Tibial nerve (tissue), 4 donors: ENCODE measurements around the gene CTPS2. TPM values are rescaled to one million over a fixed set of nuclear protein-coding genes. Genes with fewer than 3 reads are reported as not detected.

Experiments used
- DNase-seq, 2 donors: peaks; one replicate each; pipeline ENCODE4 v3.0.0-alpha.2; 2019; ENCODE audit warnings: low spot score in 2 of 2
- H3K27ac ChIP-seq, 4 donors: fragments of 200-600 bp; sonication (generic) in 3 of 4; one replicate each; pipeline ENCODE4 v1.5.1; 2017 to 2019; ENCODE audit warnings: mild to moderate bottlenecking in 1 of 4
- H3K27me3 ChIP-seq, 2 donors: fragments of 200-600 bp; sonication (generic) in 1 of 2; one replicate each; pipeline versions ENCODE4 v1.5.1 to v1.6.0; 2017 to 2019
- H3K36me3 ChIP-seq, 3 donors: fragments of 200-600 bp; sonication (generic); one replicate each; pipeline ENCODE4 v1.5.1; 2018 to 2019
- H3K4me1 ChIP-seq, 4 donors: fragments of 200-600 bp; sonication (generic) in 3 of 4; one replicate each; pipeline ENCODE4 v1.5.1; 2017 to 2019
- H3K4me3 ChIP-seq, 4 donors: fragments of 200-600 bp; sonication (generic) in 3 of 4; one replicate each; pipeline ENCODE4 v1.5.1; 2017 to 2019; ENCODE audit warnings: mild to moderate bottlenecking in 1 of 4, moderate library complexity in 1 of 4
- H3K9me3 ChIP-seq, 4 donors: fragments of 200-600 bp; sonication (generic) in 3 of 4; one replicate each; pipeline ENCODE4 v1.5.1; 2017 to 2019
- CTCF ChIP-seq, 5 experiments: fragments of 200-600 bp in 3 of 5; fragments of 450-650 bp in 2 of 5; sonication (generic) in 3 of 5; IDR thresholded peaks; one replicate each; pipeline ENCODE4 v1.5.1; 2016 to 2019; ENCODE audit warnings: antibody characterized with exemption in 5 of 5, mild to moderate bottlenecking in 3 of 5, moderate library complexity in 2 of 5
- EP300 ChIP-seq, 2 donors: sonication (generic); formaldehyde crosslinking; IDR thresholded peaks; one replicate each; pipeline ENCODE4 v1.6.1; 2017; ENCODE audit warnings: antibody characterized with exemption in 2 of 2, mild to moderate bottlenecking in 1 of 2
- POLR2A ChIP-seq, 2 donors: fragments of 450-650 bp; IDR thresholded peaks; one replicate each; pipeline ENCODE4 v1.6.1; 2017; ENCODE audit warnings: antibody characterized with exemption in 2 of 2, mild to moderate bottlenecking in 2 of 2, moderate library complexity in 2 of 2
- WGBS, 2 donors: methylation state at CpG; one replicate each; pipeline ENCODE4 v1.1.5; 2018; 5-methylcytosine and 5-hydroxymethylcytosine counted together
- total RNA-seq, 4 donors: library from RNA; depleted of rRNA; stranded (reverse); fragments of >200 nt; gene quantifications; one replicate each; pipeline ENCODE4 v1.1.0, GENCODE V29; 2016

Gene CTPS2
- total RNA-seq, 4 donors from 2014 or later, result 15.9 to 27.5 (median 18.7) TPM

- WGBS, 2 donors, result 91 to 95% methylated on average over 3 of the region's 3 CpGs
- TF ChIP-seq EP300 (IDR thresholded peaks at IDR 0.05) (no peak), CTCF (IDR thresholded peaks at IDR 0.05) (no peak), POLR2A (IDR thresholded peaks at IDR 0.05) (no peak)
- Histone ChIP-seq H3K4me1 (no peaks in the 10 kb centered on the region), H3K36me3 (peaks cover 0 to 64% (median 0%) of the 10 kb centered on the region in 3 donors), H3K9me3 (no peaks in the 10 kb centered on the region), H3K27me3 (no peaks in the 10 kb centered on the region), H3K4me3 (no peak overlapping the region), H3K27ac (no peak overlapping the region)
- DNase-seq, result no peak
Observed at GRCh38 chrX:16687514-16687913, 25.0 kb downstream of the CTPS2 start.

- no peak for TF ChIP-seq EP300 (IDR thresholded peaks at IDR 0.05)
- no peak for TF ChIP-seq POLR2A (IDR thresholded peaks at IDR 0.05)
- TF ChIP-seq CTCF (IDR thresholded peaks at IDR 0.05), result no peak
- WGBS, 2 donors, result 86 to 92% methylated on average over 7 of the region's 7 CpGs
- Histone ChIP-seq H3K36me3 (peaks cover 0 to 60% (median 0%) of the 10 kb centered on the region in 3 donors), H3K27ac (no peak overlapping the region), H3K4me3 (no peak overlapping the region), H3K4me1 (no peaks in the 10 kb centered on the region), H3K9me3 (no peaks in the 10 kb centered on the region), H3K27me3 (no peaks in the 10 kb centered on the region)
- DNase-seq, result no peak
Observed at GRCh38 chrX:16683007-16683664, 29.3 kb downstream of the CTPS2 start.

GRCh38 chrX:16678689-16679088 lies 33.8 kb downstream of the CTPS2 start:
- peaks cover 0 to 42% (median 0%) of the 10 kb centered on the region in 3 donors for H3K36me3 ChIP-seq
- 72 to 81% methylated on average over 9 to 11 of the region's 11 CpGs for WGBS, 2 donors
- no peaks in the 10 kb centered on the region for H3K4me1 ChIP-seq
- TF ChIP-seq POLR2A (IDR thresholded peaks at IDR 0.05) (no peak), EP300 (IDR thresholded peaks at IDR 0.05) (no peak), CTCF (IDR thresholded peaks at IDR 0.05) (no peak)
- H3K27me3 ChIP-seq, result no peaks in the 10 kb centered on the region
- DNase-seq, result no peak
- H3K4me3 ChIP-seq, result no peak overlapping the region
- H3K27ac ChIP-seq, result no peak overlapping the region
- H3K9me3 ChIP-seq, result no peaks in the 10 kb centered on the region

- no peak overlapping the region for H3K4me3 ChIP-seq
- H3K36me3 ChIP-seq, result peaks cover 0 to 14% (median 0%) of the 10 kb centered on the region in 3 donors
- TF ChIP-seq EP300 (IDR thresholded peaks at IDR 0.05) (no peak), CTCF (IDR thresholded peaks at IDR 0.05) (peak in 3 of 5 experiments; percentile 18 to 40 (median 20))
- H3K9me3 ChIP-seq, result no peaks in the 10 kb centered on the region
- DNase-seq, result peak in 1 of 2 donors; percentile 28
- no peak overlapping the region for H3K27ac ChIP-seq
- H3K27me3 ChIP-seq, result peaks cover 0 to 13% of the 10 kb centered on the region in 2 donors
- H3K4me1 ChIP-seq, result no peaks in the 10 kb centered on the region
Observed at GRCh38 chrX:16671005-16671404, 41.5 kb downstream of the CTPS2 start.

GRCh38 chrX:16666541-16666940 lies 45.9 kb downstream of the CTPS2 start:
- WGBS, 2 donors, result 80 to 88% methylated on average over 4 of the region's 4 CpGs
- H3K27ac ChIP-seq, result no peak overlapping the region
- peaks cover 0 to 17% of the 10 kb centered on the region in 2 donors for H3K27me3 ChIP-seq
- H3K4me1 ChIP-seq, result no peaks in the 10 kb centered on the region
- H3K36me3 ChIP-seq, result peaks cover 0 to 18% (median 0%) of the 10 kb centered on the region in 3 donors
- TF ChIP-seq EP300 (IDR thresholded peaks at IDR 0.05) (no peak), CTCF (IDR thresholded peaks at IDR 0.05) (no peak), POLR2A (IDR thresholded peaks at IDR 0.05) (no peak)
- no peak for DNase-seq
- no peak overlapping the region for H3K4me3 ChIP-seq
- H3K9me3 ChIP-seq, result no peaks in the 10 kb centered on the region
